ENCODE measurements around the gene FOCAD. TPM values are rescaled to one million over a fixed set of nuclear protein-coding genes. Genes with fewer than 3 reads are reported as not detected.

The FOCAD gene
- total RNA-seq, 1 experiment from 2014 or later, result 17.1 TPM

DNA sequence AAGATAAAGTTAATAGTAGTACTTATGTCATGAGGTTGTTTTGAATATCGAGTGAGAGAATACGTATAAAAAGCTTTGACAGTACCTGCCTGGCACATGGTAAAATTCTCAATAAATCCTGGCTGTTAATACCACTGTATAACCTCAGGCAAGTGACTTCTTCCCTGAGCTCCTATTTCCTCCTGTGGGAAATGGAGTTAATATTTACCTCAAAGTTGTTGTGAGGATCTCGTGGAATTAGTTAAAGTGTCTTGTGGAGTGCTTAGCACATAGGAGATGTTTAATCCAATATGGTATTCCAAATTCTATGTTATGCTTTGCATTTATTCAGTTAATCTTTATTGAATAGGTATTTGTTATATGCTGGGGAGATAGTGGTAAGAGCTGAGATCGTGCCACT is 18.5 kb downstream of the FOCAD start:
- H3K9me3 ChIP-seq (ENCODE audit: insufficient read depth, low read depth), result no peaks in the 10 kb centered on the region
- intact Hi-C loops (cut with micrococcal nuclease; ENCODE audit: unreplicated experiment), result no loop called here

DNA sequence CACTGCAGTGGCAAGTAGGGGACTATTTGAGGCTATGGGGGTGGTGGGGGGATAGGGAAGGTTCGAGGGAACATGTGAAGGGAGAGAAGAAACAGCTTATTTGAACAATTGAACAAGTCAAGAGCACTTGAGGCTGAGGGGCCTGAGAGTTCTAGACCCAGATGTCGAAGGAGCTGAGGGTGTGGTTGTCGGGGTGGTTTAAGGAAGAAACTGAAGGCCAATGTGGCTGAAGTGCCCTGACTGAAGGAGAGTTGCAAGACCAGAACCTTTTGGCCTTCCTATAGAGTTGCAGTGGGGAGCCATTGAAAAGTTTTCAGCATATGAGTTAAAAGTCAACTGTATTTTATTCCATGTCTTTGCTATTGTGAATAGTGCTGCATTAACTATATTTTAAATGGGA is 19.1 kb downstream of the FOCAD start:
- intact Hi-C loops (cut with micrococcal nuclease; ENCODE audit: unreplicated experiment), result no loop called here
- CTCF ChIA-PET, result no interaction called here

More for the DNA sequence above, 18.5 kb downstream of the FOCAD start:
- no peak for TF ChIP-seq EZH2 (IDR thresholded peaks at IDR 0.05; ENCODE audit: low read depth)
- TF ChIP-seq, protein P1, sequence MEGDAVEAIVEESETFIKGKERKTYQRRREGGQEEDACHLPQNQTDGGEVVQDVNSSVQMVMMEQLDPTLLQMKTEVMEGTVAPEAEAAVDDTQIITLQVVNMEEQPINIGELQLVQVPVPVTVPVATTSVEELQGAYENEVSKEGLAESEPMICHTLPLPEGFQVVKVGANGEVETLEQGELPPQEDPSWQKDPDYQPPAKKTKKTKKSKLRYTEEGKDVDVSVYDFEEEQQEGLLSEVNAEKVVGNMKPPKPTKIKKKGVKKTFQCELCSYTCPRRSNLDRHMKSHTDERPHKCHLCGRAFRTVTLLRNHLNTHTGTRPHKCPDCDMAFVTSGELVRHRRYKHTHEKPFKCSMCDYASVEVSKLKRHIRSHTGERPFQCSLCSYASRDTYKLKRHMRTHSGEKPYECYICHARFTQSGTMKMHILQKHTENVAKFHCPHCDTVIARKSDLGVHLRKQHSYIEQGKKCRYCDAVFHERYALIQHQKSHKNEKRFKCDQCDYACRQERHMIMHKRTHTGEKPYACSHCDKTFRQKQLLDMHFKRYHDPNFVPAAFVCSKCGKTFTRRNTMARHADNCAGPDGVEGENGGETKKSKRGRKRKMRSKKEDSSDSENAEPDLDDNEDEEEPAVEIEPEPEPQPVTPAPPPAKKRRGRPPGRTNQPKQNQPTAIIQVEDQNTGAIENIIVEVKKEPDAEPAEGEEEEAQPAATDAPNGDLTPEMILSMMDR (conservative IDR thresholded peaks at IDR 0.05), result no peak
- no peaks in the 10 kb centered on the region for H3K79me2 ChIP-seq (ENCODE audit: low read depth)
- H2AFZ ChIP-seq, result no peak overlapping the region
- ChIA-PET POLR2A (ENCODE audit: unreplicated experiment) (interaction anchor here (0.6 kb wide), 1 partner anchor 363 kb away, joined by 8 read pairs; no protein-coding TSS in a partner anchor), CTCF (no interaction called here)
- H3K4me2 ChIP-seq, result no peak overlapping the region
- no peaks in the 10 kb centered on the region for H3K36me3 ChIP-seq (ENCODE audit: low read depth)
- H4K20me1 ChIP-seq (ENCODE audit: insufficient read depth), result no peaks in the 10 kb centered on the region
- H3K27me3 ChIP-seq (ENCODE audit: insufficient read depth, low read depth), result no peaks in the 10 kb centered on the region
- H3K4me3 ChIP-seq, result no peak overlapping the region
- H3K4me1 ChIP-seq (replicated peaks; ENCODE audit: insufficient read depth), result no peaks in the 10 kb centered on the region
- no peak overlapping the region for H3K27ac ChIP-seq
- H3K9me2 ChIP-seq (ENCODE audit: insufficient read depth), result no peaks in the 10 kb centered on the region
- no TSS peak for BruUV-seq (replicated peaks)
- H3F3A ChIP-seq (ENCODE audit: insufficient read depth, low read depth), result no peaks in the 10 kb centered on the region
- no peak for DNase-seq

DNA sequence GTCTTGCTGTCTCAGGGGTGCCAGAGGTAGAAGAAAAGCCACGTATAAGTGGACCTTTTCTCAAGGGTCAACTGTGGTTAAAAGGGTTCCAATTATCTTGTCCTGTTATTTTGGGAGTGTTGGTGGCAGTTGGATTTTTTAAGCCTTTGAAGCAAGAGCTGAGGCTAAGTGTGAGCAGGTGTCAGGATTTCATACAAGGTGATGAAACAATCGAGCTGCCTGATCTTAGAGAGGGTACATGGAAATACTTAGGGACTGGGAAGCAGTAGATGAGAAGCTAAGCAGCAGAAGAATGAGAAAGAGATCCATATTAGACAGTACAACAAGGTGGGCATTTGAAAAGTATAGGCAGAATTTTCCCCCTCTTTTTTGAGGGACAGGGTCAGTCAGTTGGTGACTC is 23.6 kb downstream of the FOCAD start:
- Histone ChIP-seq H3K4me1 (replicated peaks; ENCODE audit: insufficient read depth) (no peaks in the 10 kb centered on the region), H3K79me2 (ENCODE audit: low read depth) (no peaks in the 10 kb centered on the region), H3K36me3 (ENCODE audit: low read depth) (no peaks in the 10 kb centered on the region), H3K9me2 (ENCODE audit: insufficient read depth) (no peaks in the 10 kb centered on the region), H2AFZ (no peak overlapping the region), H3K4me2 (no peak overlapping the region), H4K20me1 (ENCODE audit: insufficient read depth) (no peaks in the 10 kb centered on the region), H3K4me3 (no peak overlapping the region), H3K9me3 (ENCODE audit: insufficient read depth, low read depth) (no peaks in the 10 kb centered on the region), H3F3A (ENCODE audit: insufficient read depth, low read depth) (no peaks in the 10 kb centered on the region), H3K27me3 (ENCODE audit: insufficient read depth, low read depth) (no peaks in the 10 kb centered on the region), H3K27ac (no peak overlapping the region)
- no peak for TF ChIP-seq EZH2 (IDR thresholded peaks at IDR 0.05; ENCODE audit: low read depth)
- TF ChIP-seq, protein P1 (conservative IDR thresholded peaks at IDR 0.05), result no peak
- intact Hi-C loops (cut with micrococcal nuclease; ENCODE audit: unreplicated experiment), result no loop called here
- no TSS peak for BruUV-seq (replicated peaks)
- ChIA-PET POLR2A (ENCODE audit: unreplicated experiment) (no interaction called here), CTCF (no interaction called here)
- DNase-seq, result no peak

More for the DNA sequence above, 19.1 kb downstream of the FOCAD start:
- BruUV-seq (replicated peaks), result no TSS peak
- Histone ChIP-seq H4K20me1 (ENCODE audit: insufficient read depth) (no peaks in the 10 kb centered on the region), H2AFZ (no peak overlapping the region), H3K79me2 (ENCODE audit: low read depth) (no peaks in the 10 kb centered on the region), H3K9me3 (ENCODE audit: insufficient read depth, low read depth) (no peaks in the 10 kb centered on the region), H3K4me2 (no peak overlapping the region), H3K9me2 (ENCODE audit: insufficient read depth) (no peaks in the 10 kb centered on the region), H3K27me3 (ENCODE audit: insufficient read depth, low read depth) (no peaks in the 10 kb centered on the region), H3K27ac (no peak overlapping the region), H3K36me3 (ENCODE audit: low read depth) (no peaks in the 10 kb centered on the region), H3K4me3 (no peak overlapping the region), H3F3A (ENCODE audit: insufficient read depth, low read depth) (no peaks in the 10 kb centered on the region), H3K4me1 (replicated peaks; ENCODE audit: insufficient read depth) (no peaks in the 10 kb centered on the region)
- POLR2A ChIA-PET (ENCODE audit: unreplicated experiment), result no interaction called here
- TF ChIP-seq EZH2 (IDR thresholded peaks at IDR 0.05; ENCODE audit: low read depth), result no peak
- TF ChIP-seq, protein P1 (conservative IDR thresholded peaks at IDR 0.05), result no peak
- DNase-seq, result no peak
